ENCODE results near the gene GSE1. TPM values are rescaled to one million over a fixed set of nuclear protein-coding genes. Genes with fewer than 3 reads are reported as not detected.

The GSE1 gene
- total and polyA plus RNA-seq, 2 of the 13 experiments (the other 11 are each of a cell fraction or from before 2014, with no cell fraction given), result 16.1 to 31.2 TPM

- no peak for TF ChIP-seq MTF2 (CRISPR knock-in tag; IDR thresholded peaks at IDR 0.05; ENCODE audit: borderline replicate concordance)
- TF ChIP-seq POLR2A (IDR thresholded peaks at IDR 0.05; ENCODE audit: insufficient read depth in 1 of 2, low read depth in 2 of 2, low read length in 2 of 2), result peak; percentile 59 to 76; a peak in 3 of 4 replicates
- TF ChIP-seq MLX (CRISPR knock-in tag; IDR thresholded peaks at IDR 0.05), result no peak; the same call in 1 of the 2 replicates
- TF ChIP-seq ZFP90 (CRISPR knock-in tag; IDR thresholded peaks at IDR 0.05; ENCODE audit: borderline replicate concordance), result 0 out of 2 replicates have a peak, but pooled peaks have one; percentile 22
- peak; percentile 98 for TF ChIP-seq ZBTB2 (CRISPR knock-in tag; IDR thresholded peaks at IDR 0.05; ENCODE audit: low read depth)
- TF ChIP-seq DR1 (CRISPR knock-in tag; IDR thresholded peaks at IDR 0.05), result peak; percentile 78
- TF ChIP-seq KLF12 (CRISPR knock-in tag; IDR thresholded peaks at IDR 0.05; ENCODE audit: borderline replicate concordance), result peak; percentile 98
- peak; percentile 62; the same call in 1 of the 2 replicates for TF ChIP-seq ZNF615 (CRISPR knock-in tag; IDR thresholded peaks at IDR 0.05; ENCODE audit: borderline replicate concordance)
- TF ChIP-seq THRA (CRISPR knock-in tag; IDR thresholded peaks at IDR 0.05; ENCODE audit: borderline replicate concordance), result peak; percentile 89
- no peak for TF ChIP-seq TMF1 (CRISPR knock-in tag; IDR thresholded peaks at IDR 0.05; ENCODE audit: low read depth)
- TF ChIP-seq NAIF1 (CRISPR knock-in tag; IDR thresholded peaks at IDR 0.05; ENCODE audit: borderline replicate concordance), result 0 out of 2 replicates have a peak, but pooled peaks have one; percentile 37
- TF ChIP-seq EHMT2 (IDR thresholded peaks at IDR 0.05; ENCODE audit: borderline replicate concordance, low read depth, low read length), result no peak
- no peak for TF ChIP-seq ZNF484 (CRISPR knock-in tag; IDR thresholded peaks at IDR 0.05; ENCODE audit: borderline replicate concordance, low read depth)
- TF ChIP-seq RXRB (CRISPR knock-in tag; IDR thresholded peaks at IDR 0.05; ENCODE audit: borderline replicate concordance), result peak; percentile 51
- TF ChIP-seq ZBTB21 (CRISPR knock-in tag; IDR thresholded peaks at IDR 0.05), result no peak
- no peak; the same call in 1 of the 2 replicates for TF ChIP-seq IKZF5 (CRISPR knock-in tag; IDR thresholded peaks at IDR 0.05)
- no peak; the same call in 1 of the 2 replicates for TF ChIP-seq ZHX2 (IDR thresholded peaks at IDR 0.05; ENCODE audit: low read depth)
- no peak for TF ChIP-seq ZHX2 (CRISPR knock-in tag; IDR thresholded peaks at IDR 0.05; ENCODE audit: borderline replicate concordance)
Measured at GRCh38 chr16:85612801-85613603, at the start of gene GSE1 (continued).
